Liver (tissue), 9 donors: ENCODE measurements around the gene TIMP3. TPM values are rescaled to one million over a fixed set of nuclear protein-coding genes. Genes with fewer than 3 reads are reported as not detected.
A peak's percentile ranks its signal among the peaks of the same experiment; 100 is the strongest.

ENCODE experiments used
- DNase-seq: peaks from one replicate; pipeline ENCODE4 v3.0.0-alpha.2; 2017; ENCODE audit warnings: low spot score
- H3K27ac ChIP-seq, 2 donors: one replicate each; pipeline ENCODE4 v1.7.0; 2013; ENCODE audit warnings: inconsistent platforms in 2 of 2, low read length in 2 of 2, control low read depth in 1 of 2, low read depth in 1 of 2, mild to moderate bottlenecking in 1 of 2
- H3K27me3 ChIP-seq, 4 donors: one replicate each; pipeline versions ENCODE4 v1.6.1 to v1.7.0; 2013; ENCODE audit warnings: low read length in 3 of 4, inconsistent platforms in 1 of 4, mild to moderate bottlenecking in 1 of 4, moderate library complexity in 1 of 4; ENCODE audit not compliant: control insufficient read depth in 4 of 4, insufficient read depth in 4 of 4
- H3K36me3 ChIP-seq, 4 donors: one replicate each; pipeline versions ENCODE4 v1.6.1 to v1.7.0; 2013; ENCODE audit warnings: low read length in 3 of 4, mild to moderate bottlenecking in 3 of 4, low read depth in 1 of 4, moderate library complexity in 1 of 4; ENCODE audit not compliant: control insufficient read depth in 4 of 4, insufficient read depth in 3 of 4
- H3K4me1 ChIP-seq, 4 donors: one replicate each; pipeline versions ENCODE4 v1.6.1 to v1.7.0; 2013; ENCODE audit warnings: low read length in 3 of 4, mild to moderate bottlenecking in 3 of 4, moderate library complexity in 1 of 4; ENCODE audit not compliant: control insufficient read depth in 4 of 4, insufficient read depth in 4 of 4
- H3K4me3 ChIP-seq, 3 donors: one replicate each; pipeline versions ENCODE4 v1.6.1 to v1.7.0; 2013; ENCODE audit warnings: low read length in 3 of 3, control low read depth in 1 of 3, low read depth in 1 of 3, mild to moderate bottlenecking in 1 of 3
- H3K9ac ChIP-seq, 2 donors: one replicate each; pipeline ENCODE4 v1.7.0; 2013; ENCODE audit warnings: low read length in 2 of 2, mild to moderate bottlenecking in 2 of 2, moderate library complexity in 2 of 2, control low read depth in 1 of 2, low read depth in 1 of 2
- H3K9me3 ChIP-seq, 4 donors: one replicate each; pipeline versions ENCODE4 v1.6.1 to v1.7.0; 2013; ENCODE audit warnings: low read length in 3 of 4; ENCODE audit not compliant: control insufficient read depth in 4 of 4
- FOXA1 ChIP-seq: IDR thresholded peaks from 2 replicates; pipeline ENCODE4 v1.6.1; 2016; ENCODE audit warnings: antibody characterized with exemption
- FOXA2 ChIP-seq: IDR thresholded peaks from 2 replicates; pipeline ENCODE4 v1.6.1; 2016; ENCODE audit warnings: antibody characterized with exemption
- HNF4G ChIP-seq: IDR thresholded peaks from 2 replicates; pipeline ENCODE4 v1.6.1; 2016; ENCODE audit warnings: antibody characterized with exemption
- JUND ChIP-seq, 2 donors: IDR thresholded peaks; 2 replicates each; pipeline ENCODE4 v1.6.1; 2016; ENCODE audit warnings: antibody characterized with exemption in 2 of 2
- MAX ChIP-seq: IDR thresholded peaks from 2 replicates; pipeline ENCODE4 v1.6.1; 2016; ENCODE audit warnings: antibody characterized with exemption
- NR2F2 ChIP-seq: IDR thresholded peaks from 2 replicates; pipeline ENCODE4 v1.6.1; 2016; ENCODE audit warnings: antibody characterized with exemption
- RAD21 ChIP-seq, 2 donors: IDR thresholded peaks; 2 replicates each; pipeline ENCODE4 v1.6.1; 2016; ENCODE audit warnings: antibody characterized with exemption in 2 of 2, mild to moderate bottlenecking in 2 of 2
- RXRA ChIP-seq, 2 donors: IDR thresholded peaks; 2 replicates each; pipeline ENCODE4 v1.6.1; 2017 to 2018; ENCODE audit warnings: antibody characterized with exemption in 2 of 2, mild to moderate bottlenecking in 1 of 2
- SP1 ChIP-seq: IDR thresholded peaks from 2 replicates; pipeline ENCODE4 v1.6.1; 2018; ENCODE audit warnings: antibody characterized with exemption, mild to moderate bottlenecking
- TAF1 ChIP-seq: conservative IDR thresholded peaks from 2 replicates; pipeline ENCODE4 v1.6.1; 2016; ENCODE audit warnings: antibody characterized with exemption, mild to moderate bottlenecking
- YY1 ChIP-seq: IDR thresholded peaks from 2 replicates; pipeline ENCODE4 v1.6.1; 2016; ENCODE audit warnings: antibody characterized with exemption, mild to moderate bottlenecking
- ZBTB33 ChIP-seq: IDR thresholded peaks from 2 replicates; pipeline ENCODE4 v1.6.1; 2016; ENCODE audit warnings: antibody characterized with exemption
- WGBS: extraction: QIAGEN DNeasy Blood & Tissue Kit; methylation state at CpG from one replicate; pipeline ENCODE4 v1.1.7; 2013; 5-methylcytosine and 5-hydroxymethylcytosine counted together
- polyA plus RNA-seq, 2 donors: library from polyadenylated mRNA; stranded (reverse) in 1 of 2; unstranded in 1 of 2; fragments of 200-250 nt in 1 of 2; fragments of >200 nt in 1 of 2; fragmentation: Nextera tagmentation in 1 of 2; extraction: Ambion mirVana in 1 of 2; gene quantifications; one replicate each; pipeline versions ENCODE4 v1.2.1 to v1.2.3, GENCODE V29; 2013 to 2015
- total RNA-seq, 2 donors: library from RNA; depleted of rRNA; stranded (reverse); fragments of >200 nt; gene quantifications; one replicate each; pipeline ENCODE4 v1.2.3, GENCODE V29; 2014
- TF ChIP-seq, protein P1 (sequence below): fragments of 150-350 bp; IDR thresholded peaks from 2 replicates; pipeline ENCODE4 v1.5.1; 2017; ENCODE audit warnings: improper control_type of control experiment, low read depth, low read length; ENCODE audit not compliant: missing input control
- donor health status: healthy.
- donor health status: healthy.
- donor health status: healthy.
- donor health status: healthy.
- donor health status: healthy.

Gene TIMP3
- total and polyA plus RNA-seq, 4 donors = 28.0 to 44.0 (median 31.2) TPM

- H3K27ac ChIP-seq = no peak overlapping the region
- H3K4me3 ChIP-seq = no peak overlapping the region
- TF ChIP-seq SP1 = peak; percentile 65
- TF ChIP-seq MAX = no peak
- no peak for TF ChIP-seq TAF1
- no peak for TF ChIP-seq JUND (IDR thresholded peaks at IDR 0.05)
- TF ChIP-seq ZBTB33 = no peak
- TF ChIP-seq NR2F2 = peak; percentile 89
- 72% methylated on average over 10 of the region's 10 CpGs for WGBS
- peaks cover 0 to 6% (median under 1%) of the 10 kb centered on the region in 4 donors for H3K36me3 ChIP-seq
- H3K27me3 ChIP-seq = no peaks in the 10 kb centered on the region
- DNase-seq = no peak
- peaks cover 3 to 13% (median 7%) of the 10 kb centered on the region in 4 donors for H3K4me1 ChIP-seq
- no peak overlapping the region for H3K9ac ChIP-seq
- no peaks in the 10 kb centered on the region for H3K9me3 ChIP-seq
These were observed 51.1 kb downstream of the TIMP3 start for GRCh38 chr22:32852395-32853251.

DNA sequence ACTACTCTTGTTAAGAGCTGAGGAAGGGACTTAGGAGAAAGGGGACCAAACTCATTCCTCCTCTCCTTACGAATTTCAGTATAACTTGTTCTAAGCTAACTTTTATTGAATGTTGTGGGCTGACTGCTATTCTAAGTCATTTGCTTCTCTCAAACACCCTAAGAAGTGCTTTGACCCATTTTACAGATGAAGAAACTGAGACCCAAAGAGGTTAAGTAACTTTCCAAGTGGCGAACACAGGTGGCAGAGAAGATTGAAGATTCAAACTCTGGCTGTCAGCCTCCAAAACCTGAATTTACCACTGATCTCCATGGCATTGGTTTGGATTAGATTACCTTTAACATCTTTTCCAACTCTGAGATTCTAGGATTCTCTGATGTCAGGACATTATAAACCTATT lies 52.2 kb downstream of the TIMP3 start:
- TF ChIP-seq, protein P1, sequence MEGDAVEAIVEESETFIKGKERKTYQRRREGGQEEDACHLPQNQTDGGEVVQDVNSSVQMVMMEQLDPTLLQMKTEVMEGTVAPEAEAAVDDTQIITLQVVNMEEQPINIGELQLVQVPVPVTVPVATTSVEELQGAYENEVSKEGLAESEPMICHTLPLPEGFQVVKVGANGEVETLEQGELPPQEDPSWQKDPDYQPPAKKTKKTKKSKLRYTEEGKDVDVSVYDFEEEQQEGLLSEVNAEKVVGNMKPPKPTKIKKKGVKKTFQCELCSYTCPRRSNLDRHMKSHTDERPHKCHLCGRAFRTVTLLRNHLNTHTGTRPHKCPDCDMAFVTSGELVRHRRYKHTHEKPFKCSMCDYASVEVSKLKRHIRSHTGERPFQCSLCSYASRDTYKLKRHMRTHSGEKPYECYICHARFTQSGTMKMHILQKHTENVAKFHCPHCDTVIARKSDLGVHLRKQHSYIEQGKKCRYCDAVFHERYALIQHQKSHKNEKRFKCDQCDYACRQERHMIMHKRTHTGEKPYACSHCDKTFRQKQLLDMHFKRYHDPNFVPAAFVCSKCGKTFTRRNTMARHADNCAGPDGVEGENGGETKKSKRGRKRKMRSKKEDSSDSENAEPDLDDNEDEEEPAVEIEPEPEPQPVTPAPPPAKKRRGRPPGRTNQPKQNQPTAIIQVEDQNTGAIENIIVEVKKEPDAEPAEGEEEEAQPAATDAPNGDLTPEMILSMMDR = no peak
- no peak for TF ChIP-seq FOXA1
- no peak for TF ChIP-seq RAD21 (IDR thresholded peaks at IDR 0.05)
- TF ChIP-seq HNF4G = no peak
- no peak for TF ChIP-seq YY1
- no peak for TF ChIP-seq JUND (IDR thresholded peaks at IDR 0.05)
- TF ChIP-seq SP1 = no peak
- TF ChIP-seq FOXA2 = no peak
- no peak for TF ChIP-seq ZBTB33
- no peak for TF ChIP-seq RXRA (IDR thresholded peaks at IDR 0.05)
- 94% methylated on average over 2 of the region's 2 CpGs for WGBS
- no peak overlapping the region for H3K9ac ChIP-seq
- DNase-seq = no peak
- no peak overlapping the region for H3K27ac ChIP-seq
- peaks cover 0 to 16% (median 6%) of the 10 kb centered on the region in 4 donors for H3K36me3 ChIP-seq
- H3K9me3 ChIP-seq = no peaks in the 10 kb centered on the region
- no peaks in the 10 kb centered on the region for H3K27me3 ChIP-seq
- no peak overlapping the region for H3K4me3 ChIP-seq
- peaks cover 3 to 13% (median 7%) of the 10 kb centered on the region in 4 donors for H3K4me1 ChIP-seq
